Caco-2 (cell line): Measurements from ENCODE around the gene AMPD1. TPM values are rescaled to one million over a fixed set of nuclear protein-coding genes. Genes with fewer than 3 reads are reported as not detected.

Source experiments
- BruUV-seq: library from RNA; stranded (reverse); fragments of 400-500 nt; replicated peaks from 2 replicates; lab custom pipeline; 2021; lab: Mats Ljungman, UMichigan
- CTCF ChIA-PET: fragments of 300-600 bp; sonication (Branson Sonifier 250); formaldehyde crosslinking; loops from one replicate; lab custom pipeline; 2022; ENCODE audit warnings: antibody characterized with exemption; lab: Charles Lee
- POLR2A ChIA-PET: fragments of 300-600 bp; sonication (Branson Sonifier 250); formaldehyde crosslinking; loops from one replicate; lab custom pipeline; 2022; ENCODE audit warnings: antibody characterized with exemption; lab: Charles Lee
- DNase-seq, 2 experiments: peaks; one replicate each; pipeline versions ENCODE4 v3.0.0 to v3.0.0-alpha.2; 2020 to 2022
- H3K27me3 ChIP-seq: replicated peaks from 2 replicates; pipeline ENCODE4 v1.6.0; 2011; ENCODE audit warnings: low read length; ENCODE audit not compliant: control insufficient read depth, insufficient read depth
- H3K36me3 ChIP-seq: 2 replicates; pipeline ENCODE4 v1.5.1; 2011; ENCODE audit warnings: low read length; ENCODE audit not compliant: control insufficient read depth, insufficient read depth
- H3K4me1 ChIP-seq: fragments of 250-450 bp; sonication (Bioruptor Pico); 2 replicates; pipeline ENCODE4 v1.5.1; 2020; ENCODE audit warnings: mild to moderate bottlenecking
- H3K4me3 ChIP-seq: 2 replicates; pipeline ENCODE4 v1.5.1; 2011; ENCODE audit warnings: low read depth, mild to moderate bottlenecking, control low read depth, low read length
- H3K9me3 ChIP-seq: fragments of 250-450 bp; sonication (Bioruptor Pico); 2 replicates; pipeline ENCODE4 v1.5.1; 2020; ENCODE audit warnings: mild to moderate bottlenecking, moderate library complexity
- H3K27ac Mint-ChIP-seq: one replicate; pipeline ENCODE4 v1.8.0; 2022; ENCODE audit warnings: mixed read lengths; ENCODE audit not compliant: unreplicated experiment
- H3K27me3 Mint-ChIP-seq: one replicate; pipeline ENCODE4 v1.8.0; 2022; ENCODE audit warnings: mixed read lengths; ENCODE audit not compliant: insufficient read depth, unreplicated experiment
- H3K36me3 Mint-ChIP-seq: one replicate; pipeline ENCODE4 v1.8.0; 2022; ENCODE audit warnings: mild to moderate bottlenecking, mixed read lengths; ENCODE audit not compliant: insufficient read depth, unreplicated experiment
- H3K4me1 Mint-ChIP-seq: one replicate; pipeline ENCODE4 v1.8.0; 2022; ENCODE audit warnings: low read depth, mixed read lengths; ENCODE audit not compliant: unreplicated experiment
- H3K4me3 Mint-ChIP-seq: one replicate; pipeline ENCODE4 v1.8.0; 2022; ENCODE audit warnings: mild to moderate bottlenecking, moderate library complexity, mixed read lengths; ENCODE audit not compliant: unreplicated experiment
- H3K9me3 Mint-ChIP-seq: one replicate; pipeline ENCODE4 v1.8.0; 2022; ENCODE audit warnings: mixed read lengths; ENCODE audit not compliant: unreplicated experiment
- intact Hi-C: fragments of 100-400 bp; cut with micrococcal nuclease; formaldehyde crosslinking; loops from one replicate; pipeline ENCODE4 v1.10.0; 2022; ENCODE audit not compliant: unreplicated experiment
- total RNA-seq: library from RNA; stranded (reverse); gene quantifications from 2 replicates; pipeline ENCODE4 v1.2.3, GENCODE V29; 2022
- TF ChIP-seq, protein P1 (sequence below), 2 experiments: fragments of 200-600 bp in 1 of 2; IDR thresholded peaks; 1 replicate in 1 of 2; 2 replicates in 1 of 2; pipeline versions ENCODE4 v1.5.1 to v1.8.0; 2011 to 2022; ENCODE audit warnings: antibody characterized with exemption in 1 of 2, control low read depth in 1 of 2, inconsistent platforms in 1 of 2, low read depth in 1 of 2, low read length in 1 of 2, mild to moderate bottlenecking in 1 of 2, moderate library complexity in 1 of 2; ENCODE audit not compliant: insufficient read depth in 1 of 2, severe bottlenecking in 1 of 2, unreplicated experiment in 1 of 2

The AMPD1 gene
- total RNA-seq, 1 experiment from 2014 or later = not detected

DNA sequence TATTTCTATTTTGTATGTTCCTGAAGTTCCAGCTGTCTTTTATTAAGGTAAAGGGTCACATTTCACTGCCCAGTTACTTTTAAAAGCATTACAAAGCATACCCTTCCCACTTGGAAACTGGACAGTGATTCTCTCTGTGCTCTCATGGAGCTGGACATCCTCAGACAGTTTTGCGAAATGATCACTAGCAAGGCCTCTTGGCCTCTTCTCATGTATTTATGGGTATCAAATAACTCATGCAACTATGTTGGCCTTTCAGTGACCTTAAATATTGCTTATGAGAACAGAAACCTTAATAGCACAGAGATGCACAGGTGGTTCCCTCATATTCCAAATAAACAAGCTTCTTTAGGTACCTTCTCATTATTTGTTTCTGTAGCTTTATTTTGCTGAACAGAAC lies 7.9 kb upstream of the AMPD1 start:
- Mint-ChIP-seq H3K9me3 (no peaks in the 10 kb centered on the region), H3K36me3 (peaks cover 16% of the 10 kb centered on the region), H3K4me3 (no peak overlapping the region), H3K27me3 (no peaks in the 10 kb centered on the region), H3K27ac (no peak overlapping the region), H3K4me1 (no peaks in the 10 kb centered on the region)
- ChIA-PET CTCF (no interaction called here), POLR2A (no interaction called here)
- H3K9me3 ChIP-seq = no peaks in the 10 kb centered on the region
- intact Hi-C loops = no loop called here
- no peak for DNase-seq
- H3K27me3 ChIP-seq = no peaks in the 10 kb centered on the region
- no peaks in the 10 kb centered on the region for H3K4me1 ChIP-seq
- no peak overlapping the region for H3K4me3 ChIP-seq
- TF ChIP-seq, protein P1, sequence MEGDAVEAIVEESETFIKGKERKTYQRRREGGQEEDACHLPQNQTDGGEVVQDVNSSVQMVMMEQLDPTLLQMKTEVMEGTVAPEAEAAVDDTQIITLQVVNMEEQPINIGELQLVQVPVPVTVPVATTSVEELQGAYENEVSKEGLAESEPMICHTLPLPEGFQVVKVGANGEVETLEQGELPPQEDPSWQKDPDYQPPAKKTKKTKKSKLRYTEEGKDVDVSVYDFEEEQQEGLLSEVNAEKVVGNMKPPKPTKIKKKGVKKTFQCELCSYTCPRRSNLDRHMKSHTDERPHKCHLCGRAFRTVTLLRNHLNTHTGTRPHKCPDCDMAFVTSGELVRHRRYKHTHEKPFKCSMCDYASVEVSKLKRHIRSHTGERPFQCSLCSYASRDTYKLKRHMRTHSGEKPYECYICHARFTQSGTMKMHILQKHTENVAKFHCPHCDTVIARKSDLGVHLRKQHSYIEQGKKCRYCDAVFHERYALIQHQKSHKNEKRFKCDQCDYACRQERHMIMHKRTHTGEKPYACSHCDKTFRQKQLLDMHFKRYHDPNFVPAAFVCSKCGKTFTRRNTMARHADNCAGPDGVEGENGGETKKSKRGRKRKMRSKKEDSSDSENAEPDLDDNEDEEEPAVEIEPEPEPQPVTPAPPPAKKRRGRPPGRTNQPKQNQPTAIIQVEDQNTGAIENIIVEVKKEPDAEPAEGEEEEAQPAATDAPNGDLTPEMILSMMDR (IDR thresholded peaks at IDR 0.05; ENCODE audit: insufficient read depth in 1 of 2, low read depth in 1 of 2, low read length in 1 of 2, severe bottlenecking in 1 of 2, unreplicated experiment in 1 of 2) = no peak
- no TSS peak for BruUV-seq
- H3K36me3 ChIP-seq = no peaks in the 10 kb centered on the region

DNA sequence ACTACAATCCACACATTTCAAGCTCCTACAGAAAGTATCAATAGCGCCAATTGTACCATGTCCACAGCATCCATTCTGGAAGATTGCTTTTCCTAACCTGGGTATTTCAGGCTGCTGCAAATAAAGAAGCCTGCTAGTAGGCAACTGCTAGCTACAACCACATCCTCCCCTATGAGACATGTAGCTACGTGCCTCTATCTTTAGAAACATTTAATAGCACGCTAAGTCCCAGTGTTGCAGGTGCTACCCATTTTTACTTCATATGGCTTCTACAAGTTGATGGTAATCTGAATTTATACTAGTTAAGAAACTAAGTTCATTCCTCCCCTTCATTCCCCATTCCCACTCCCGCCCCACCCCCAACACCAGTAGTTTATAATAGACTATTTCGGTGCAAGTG lies 7.4 kb upstream of the AMPD1 start:
- no peaks in the 10 kb centered on the region for H3K4me1 Mint-ChIP-seq
- no peaks in the 10 kb centered on the region for H3K27me3 Mint-ChIP-seq
- POLR2A ChIA-PET = no interaction called here
- H3K27ac Mint-ChIP-seq = no peak overlapping the region
- intact Hi-C loops = no loop called here
- no peak overlapping the region for H3K4me3 Mint-ChIP-seq
- no peaks in the 10 kb centered on the region for H3K4me1 ChIP-seq
- TF ChIP-seq, protein P1 (IDR thresholded peaks at IDR 0.05; ENCODE audit: insufficient read depth in 1 of 2, low read depth in 1 of 2, low read length in 1 of 2, severe bottlenecking in 1 of 2, unreplicated experiment in 1 of 2) = no peak
- peaks cover 11% of the 10 kb centered on the region for H3K36me3 Mint-ChIP-seq
- no peaks in the 10 kb centered on the region for H3K9me3 ChIP-seq
- CTCF ChIA-PET = no interaction called here
- BruUV-seq = no TSS peak
- H3K9me3 Mint-ChIP-seq = no peaks in the 10 kb centered on the region
- H3K4me3 ChIP-seq = no peak overlapping the region
- no peaks in the 10 kb centered on the region for H3K27me3 ChIP-seq
- no peaks in the 10 kb centered on the region for H3K36me3 ChIP-seq
- DNase-seq = no peak

DNA sequence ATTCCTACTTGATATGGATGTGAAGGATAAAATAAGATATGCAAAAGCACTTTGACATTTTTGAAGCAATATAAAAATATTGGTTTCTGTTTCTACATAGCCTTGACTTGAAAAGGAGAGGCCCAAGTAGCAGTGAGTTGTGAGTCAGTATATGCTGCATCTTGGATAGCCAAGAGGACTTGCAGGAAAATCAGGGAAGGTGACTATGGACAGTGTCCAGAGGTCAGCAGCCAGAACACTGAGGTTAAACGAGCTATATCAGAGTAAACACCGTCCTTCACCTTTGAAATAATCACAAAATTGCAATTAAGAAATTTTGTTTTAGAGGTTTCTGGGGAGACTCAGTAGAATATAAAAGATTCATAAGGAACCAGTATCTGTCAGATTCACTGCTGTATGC lies 6.6 kb upstream of the AMPD1 start:
- Histone ChIP-seq H3K27me3 (no peaks in the 10 kb centered on the region), H3K36me3 (no peaks in the 10 kb centered on the region), H3K4me3 (no peak overlapping the region), H3K4me1 (no peaks in the 10 kb centered on the region), H3K9me3 (no peaks in the 10 kb centered on the region)
- Mint-ChIP-seq H3K4me1 (no peaks in the 10 kb centered on the region), H3K27ac (no peak overlapping the region), H3K9me3 (no peaks in the 10 kb centered on the region), H3K4me3 (no peak overlapping the region), H3K36me3 (peaks cover 3% of the 10 kb centered on the region), H3K27me3 (no peaks in the 10 kb centered on the region)
- intact Hi-C loops = no loop called here
- no peak for DNase-seq
- TF ChIP-seq, protein P1 (IDR thresholded peaks at IDR 0.05; ENCODE audit: insufficient read depth in 1 of 2, low read depth in 1 of 2, low read length in 1 of 2, severe bottlenecking in 1 of 2, unreplicated experiment in 1 of 2) = no peak
- ChIA-PET CTCF (no interaction called here), POLR2A (no interaction called here)
- BruUV-seq = no TSS peak
